Colonic mucosa (tissue), 4 donors: ENCODE results near the gene ZC3H6. TPM values are rescaled to one million over a fixed set of nuclear protein-coding genes. Genes with fewer than 3 reads are reported as not detected.
"Not testable (repeated sequence)": the region's sequence is repeated elsewhere in the genome, so short reads cannot be mapped to it uniquely, and the experiment has no call there.

Experiments
- DNase-seq: peaks from one replicate; pipeline ENCODE4 v3.0.0-alpha.2; 2020
- H3K27ac ChIP-seq: fragments of 200-600 bp; one replicate; pipeline ENCODE4 v1.8.0; 2021
- H3K27me3 ChIP-seq: fragments of 200-600 bp; one replicate; pipeline ENCODE4 v1.8.0; 2021
- H3K36me3 ChIP-seq: fragments of 200-600 bp; one replicate; pipeline ENCODE4 v1.8.0; 2021
- H3K4me1 ChIP-seq: fragments of 200-600 bp; one replicate; pipeline ENCODE4 v1.8.0; 2021; ENCODE audit warnings: mild to moderate bottlenecking
- H3K4me3 ChIP-seq: fragments of 200-600 bp; one replicate; pipeline ENCODE4 v1.8.0; 2021
- H3K9ac ChIP-seq, 2 donors: one replicate each; pipeline ENCODE4 v1.7.0; 2013; ENCODE audit warnings: control low read depth in 2 of 2, low read depth in 2 of 2, low read length in 2 of 2
- H3K9me3 ChIP-seq: fragments of 200-600 bp; one replicate; pipeline ENCODE4 v1.8.0; 2021
- CTCF ChIP-seq: fragments of 200-600 bp; IDR thresholded peaks from one replicate; pipeline ENCODE4 v1.8.0; 2022; ENCODE audit warnings: antibody characterized with exemption, mild to moderate bottlenecking
- intact Hi-C: fragments of 100-400 bp; cut with DNase I; formaldehyde crosslinking; loops from one replicate; pipeline ENCODE4 v1.14.1; 2022
- total RNA-seq, 2 donors: library from RNA; stranded (reverse); fragmentation: NEBNext Ultra II Directional in 1 of 2; extraction: Animal tissue kit (Norgen Biotek cat#: 25700) in 1 of 2; gene quantifications; one replicate each; pipeline ENCODE4 v1.2.1, GENCODE V29; 2021
- donor health status: healthy.
- donor health status: DM: no; HTN: no; CAD: no.
- donor health status: DM: no; HTN: no; CAD: no.

ZC3H6 gene
- total RNA-seq, 2 donors from 2014 or later = 3.6 to 13.1 TPM

- TF ChIP-seq CTCF = no peak
- no peak overlapping the region for H3K27ac ChIP-seq
- H3K36me3 ChIP-seq = no peaks in the 10 kb centered on the region
- DNase-seq = no peak
- intact Hi-C loops = no loop called here
- H3K4me3 ChIP-seq = no peak overlapping the region
- H3K9me3 ChIP-seq = no peaks in the 10 kb centered on the region
- H3K9ac ChIP-seq = no peak overlapping the region
- no peaks in the 10 kb centered on the region for H3K27me3 ChIP-seq
- H3K4me1 ChIP-seq = no peaks in the 10 kb centered on the region
Observed at GRCh38 chr2:112276954-112277353, 1.6 kb downstream of the ZC3H6 start.

- Histone ChIP-seq H3K4me1 (no peaks in the 10 kb centered on the region), H3K36me3 (no peaks in the 10 kb centered on the region), H3K27ac (no peak overlapping the region), H3K27me3 (no peaks in the 10 kb centered on the region), H3K9me3 (no peaks in the 10 kb centered on the region), H3K9ac (no peak overlapping the region), H3K4me3 (no peak overlapping the region)
- no peak for TF ChIP-seq CTCF
- intact Hi-C loops = no loop called here
- no peak for DNase-seq
Observed at GRCh38 chr2:112277596-112278220, 2.3 kb downstream of the ZC3H6 start.

GRCh38 chr2:112282066-112282465, 6.7 kb downstream of the ZC3H6 start:
- H3K9ac ChIP-seq, H3K27me3 ChIP-seq, H3K9me3 ChIP-seq, H3K4me1 ChIP-seq, H3K27ac ChIP-seq, H3K36me3 ChIP-seq, intact Hi-C loops, H3K4me3 ChIP-seq, DNase-seq: not testable (repeated sequence)

GRCh38 chr2:112283535-112283934, 8.1 kb downstream of the ZC3H6 start:
- H3K36me3 ChIP-seq, DNase-seq, H3K9ac ChIP-seq, H3K27ac ChIP-seq, intact Hi-C loops, H3K9me3 ChIP-seq, H3K27me3 ChIP-seq, H3K4me3 ChIP-seq, H3K4me1 ChIP-seq: not testable (repeated sequence)

- Histone ChIP-seq H3K9me3 (no peaks in the 10 kb centered on the region), H3K4me1 (no peaks in the 10 kb centered on the region), H3K36me3 (no peaks in the 10 kb centered on the region), H3K27ac (no peak overlapping the region), H3K9ac (no peak overlapping the region), H3K4me3 (no peak overlapping the region), H3K27me3 (no peaks in the 10 kb centered on the region)
- TF ChIP-seq CTCF = no peak
- intact Hi-C loops = no loop called here
- DNase-seq = no peak
Observed at GRCh38 chr2:112290088-112290487, 14.7 kb downstream of the ZC3H6 start.

GRCh38 chr2:112290648-112291047, 15.3 kb downstream of the ZC3H6 start:
- TF ChIP-seq CTCF = no peak
- no peaks in the 10 kb centered on the region for H3K27me3 ChIP-seq
- intact Hi-C loops = no loop called here

More at GRCh38 chr2:112290648-112291047, 15.3 kb downstream of the ZC3H6 start:
- Histone ChIP-seq H3K27ac (no peak overlapping the region), H3K9ac (no peak overlapping the region), H3K4me3 (no peak overlapping the region), H3K36me3 (no peaks in the 10 kb centered on the region), H3K9me3 (no peaks in the 10 kb centered on the region), H3K4me1 (no peaks in the 10 kb centered on the region)
- no peak for DNase-seq
